ENCODE data around the gene PGA3.

- TF ChIP-seq, protein P1, sequence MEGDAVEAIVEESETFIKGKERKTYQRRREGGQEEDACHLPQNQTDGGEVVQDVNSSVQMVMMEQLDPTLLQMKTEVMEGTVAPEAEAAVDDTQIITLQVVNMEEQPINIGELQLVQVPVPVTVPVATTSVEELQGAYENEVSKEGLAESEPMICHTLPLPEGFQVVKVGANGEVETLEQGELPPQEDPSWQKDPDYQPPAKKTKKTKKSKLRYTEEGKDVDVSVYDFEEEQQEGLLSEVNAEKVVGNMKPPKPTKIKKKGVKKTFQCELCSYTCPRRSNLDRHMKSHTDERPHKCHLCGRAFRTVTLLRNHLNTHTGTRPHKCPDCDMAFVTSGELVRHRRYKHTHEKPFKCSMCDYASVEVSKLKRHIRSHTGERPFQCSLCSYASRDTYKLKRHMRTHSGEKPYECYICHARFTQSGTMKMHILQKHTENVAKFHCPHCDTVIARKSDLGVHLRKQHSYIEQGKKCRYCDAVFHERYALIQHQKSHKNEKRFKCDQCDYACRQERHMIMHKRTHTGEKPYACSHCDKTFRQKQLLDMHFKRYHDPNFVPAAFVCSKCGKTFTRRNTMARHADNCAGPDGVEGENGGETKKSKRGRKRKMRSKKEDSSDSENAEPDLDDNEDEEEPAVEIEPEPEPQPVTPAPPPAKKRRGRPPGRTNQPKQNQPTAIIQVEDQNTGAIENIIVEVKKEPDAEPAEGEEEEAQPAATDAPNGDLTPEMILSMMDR (IDR thresholded peaks at IDR 0.05), result no peak
- no peak for TF ChIP-seq POLR2A (IDR thresholded peaks at IDR 0.05)
Observed at GRCh38 chr11:61171907-61172306, 31.4 kb upstream of the PGA3 start.

All from prostate gland (tissue), 2 donors.